ENCODE measurements around the gene CCNI2.

DNA sequence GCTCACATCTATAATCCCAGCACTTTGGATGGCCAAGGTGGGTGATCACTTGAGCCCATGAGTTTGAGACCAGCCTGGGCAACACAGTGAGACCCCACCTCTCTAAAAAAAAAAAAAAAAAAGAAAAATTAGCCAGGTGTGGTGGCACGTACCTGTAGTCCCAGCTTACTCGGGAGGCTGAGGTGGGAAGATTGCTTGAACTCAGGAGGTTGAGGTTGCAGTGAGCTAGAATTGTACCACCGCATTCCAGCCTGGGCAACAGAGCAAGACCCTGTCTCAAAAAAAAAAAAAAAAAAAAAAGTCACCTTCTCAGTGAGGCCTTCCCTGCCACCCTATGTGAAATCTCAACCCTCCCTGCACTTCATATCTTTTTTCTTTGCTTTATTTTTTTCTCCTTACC is 43.8 kb downstream of the CCNI2 start:
- TF ChIP-seq, protein P1, sequence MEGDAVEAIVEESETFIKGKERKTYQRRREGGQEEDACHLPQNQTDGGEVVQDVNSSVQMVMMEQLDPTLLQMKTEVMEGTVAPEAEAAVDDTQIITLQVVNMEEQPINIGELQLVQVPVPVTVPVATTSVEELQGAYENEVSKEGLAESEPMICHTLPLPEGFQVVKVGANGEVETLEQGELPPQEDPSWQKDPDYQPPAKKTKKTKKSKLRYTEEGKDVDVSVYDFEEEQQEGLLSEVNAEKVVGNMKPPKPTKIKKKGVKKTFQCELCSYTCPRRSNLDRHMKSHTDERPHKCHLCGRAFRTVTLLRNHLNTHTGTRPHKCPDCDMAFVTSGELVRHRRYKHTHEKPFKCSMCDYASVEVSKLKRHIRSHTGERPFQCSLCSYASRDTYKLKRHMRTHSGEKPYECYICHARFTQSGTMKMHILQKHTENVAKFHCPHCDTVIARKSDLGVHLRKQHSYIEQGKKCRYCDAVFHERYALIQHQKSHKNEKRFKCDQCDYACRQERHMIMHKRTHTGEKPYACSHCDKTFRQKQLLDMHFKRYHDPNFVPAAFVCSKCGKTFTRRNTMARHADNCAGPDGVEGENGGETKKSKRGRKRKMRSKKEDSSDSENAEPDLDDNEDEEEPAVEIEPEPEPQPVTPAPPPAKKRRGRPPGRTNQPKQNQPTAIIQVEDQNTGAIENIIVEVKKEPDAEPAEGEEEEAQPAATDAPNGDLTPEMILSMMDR (IDR thresholded peaks at IDR 0.05; ENCODE audit: extremely low read depth in 1 of 2, insufficient read depth in 1 of 2, low read depth in 1 of 2, low read length in 2 of 2) = no peak
- no peak for TF ChIP-seq JUN (IDR thresholded peaks at IDR 0.05; ENCODE audit: borderline replicate concordance, insufficient read depth, insufficient read length, low read depth)
- no peak for TF ChIP-seq POLR2A (IDR thresholded peaks at IDR 0.05; ENCODE audit: low read depth, low read length)
